ENCODE measurements around the gene HLA-B.

The HLA-B gene

GRCh38 chr6:31354864-31355582, 2.0 kb downstream of the HLA-B start:
- TF ChIP-seq PAX5 (IDR thresholded peaks at IDR 0.05; ENCODE audit: insufficient read depth, low read length, severe bottlenecking): no peak
- no peak for TF ChIP-seq SPI1 (IDR thresholded peaks at IDR 0.05; ENCODE audit: low read depth, low read length)
- TF ChIP-seq POU2F2 (IDR thresholded peaks at IDR 0.05; ENCODE audit: low read depth, low read length): 0 out of 2 replicates have a peak, but pooled peaks have one; percentile 62
- TF ChIP-seq POLR2AphosphoS5 (IDR thresholded peaks at IDR 0.05; ENCODE audit: low read depth, low read length): peak; percentile 83
- peak; percentile 46; the same call in 1 of the 2 replicates for TF ChIP-seq POLR2A (IDR thresholded peaks at IDR 0.05; ENCODE audit: low read depth, low read length)
- TF ChIP-seq TAF1 (IDR thresholded peaks at IDR 0.05; ENCODE audit: low read depth, low read length): no peak
- peak; percentile 48 for FAIRE-seq
- no peak for DNase-seq (ENCODE audit: insufficient read length, low spot score)

GRCh38 chr6:31354158-31354863, 2.7 kb downstream of the HLA-B start:
- no peak for DNase-seq (ENCODE audit: insufficient read length, low spot score)
- FAIRE-seq: no peak
- TF ChIP-seq POU2F2 (IDR thresholded peaks at IDR 0.05; ENCODE audit: low read depth, low read length): no peak
- TF ChIP-seq SPI1 (IDR thresholded peaks at IDR 0.05; ENCODE audit: low read depth, low read length): no peak
- TF ChIP-seq POLR2AphosphoS5 (IDR thresholded peaks at IDR 0.05; ENCODE audit: low read depth, low read length): no peak; the same call in 1 of the 2 replicates
- no peak for TF ChIP-seq PAX5 (IDR thresholded peaks at IDR 0.05; ENCODE audit: insufficient read depth, low read length, severe bottlenecking)
- no peak for TF ChIP-seq TAF1 (IDR thresholded peaks at IDR 0.05; ENCODE audit: low read depth, low read length)
- TF ChIP-seq POLR2A (IDR thresholded peaks at IDR 0.05; ENCODE audit: low read depth, low read length): 0 out of 2 replicates have a peak, but pooled peaks have one; percentile 18

- FAIRE-seq: no peak
- TF ChIP-seq PAX5 (IDR thresholded peaks at IDR 0.05; ENCODE audit: insufficient read depth, low read length, severe bottlenecking): no peak
- peak; percentile 53; the same call in 1 of the 2 replicates for TF ChIP-seq POU2F2 (IDR thresholded peaks at IDR 0.05; ENCODE audit: low read depth, low read length)
- no peak for TF ChIP-seq SPI1 (IDR thresholded peaks at IDR 0.05; ENCODE audit: low read depth, low read length)
- TF ChIP-seq POLR2AphosphoS5 (IDR thresholded peaks at IDR 0.05; ENCODE audit: low read depth, low read length): no peak
- peak; percentile 49; the same call in 1 of the 2 replicates for TF ChIP-seq POLR2A (IDR thresholded peaks at IDR 0.05; ENCODE audit: low read depth, low read length)
- TF ChIP-seq TAF1 (IDR thresholded peaks at IDR 0.05; ENCODE audit: low read depth, low read length): no peak
- no peak for DNase-seq (ENCODE audit: insufficient read length, low spot score)
These were observed 3.5 kb downstream of the HLA-B start for GRCh38 chr6:31353384-31353945.

- DNase-seq (ENCODE audit: insufficient read length, low spot score) (no peak), FAIRE-seq (peak; percentile 71)
- TF ChIP-seq POU2F2 (IDR thresholded peaks at IDR 0.05; ENCODE audit: low read depth, low read length) (peak; percentile 91), PAX5 (IDR thresholded peaks at IDR 0.05; ENCODE audit: insufficient read depth, low read length, severe bottlenecking) (no peak), TAF1 (IDR thresholded peaks at IDR 0.05; ENCODE audit: low read depth, low read length) (no peak), POLR2AphosphoS5 (IDR thresholded peaks at IDR 0.05; ENCODE audit: low read depth, low read length) (peak; percentile 97), SPI1 (IDR thresholded peaks at IDR 0.05; ENCODE audit: low read depth, low read length) (no peak), POLR2A (IDR thresholded peaks at IDR 0.05; ENCODE audit: low read depth, low read length) (peak; percentile 95)
These were observed 4.1 kb downstream of the HLA-B start for GRCh38 chr6:31352683-31353383.

- no peak for TF ChIP-seq POLR2A (IDR thresholded peaks at IDR 0.05; ENCODE audit: low read depth, low read length)
- no peak for TF ChIP-seq POLR2AphosphoS5 (IDR thresholded peaks at IDR 0.05; ENCODE audit: low read depth, low read length)
- TF ChIP-seq PAX5 (IDR thresholded peaks at IDR 0.05; ENCODE audit: insufficient read depth, low read length, severe bottlenecking): no peak
- no peak for TF ChIP-seq POU2F2 (IDR thresholded peaks at IDR 0.05; ENCODE audit: low read depth, low read length)
- no peak for TF ChIP-seq TAF1 (IDR thresholded peaks at IDR 0.05; ENCODE audit: low read depth, low read length)
- TF ChIP-seq SPI1 (IDR thresholded peaks at IDR 0.05; ENCODE audit: low read depth, low read length): no peak
- FAIRE-seq: peak; percentile 26
- DNase-seq (ENCODE audit: insufficient read length, low spot score): no peak
These were observed 4.7 kb downstream of the HLA-B start for GRCh38 chr6:31352310-31352682.

- no peak for DNase-seq (ENCODE audit: insufficient read length, low spot score)
- FAIRE-seq: no peak
- TF ChIP-seq POLR2AphosphoS5 (IDR thresholded peaks at IDR 0.05; ENCODE audit: low read depth, low read length) (peak; percentile 94), TAF1 (IDR thresholded peaks at IDR 0.05; ENCODE audit: low read depth, low read length) (peak; percentile 60; the same call in 1 of the 2 replicates), PAX5 (IDR thresholded peaks at IDR 0.05; ENCODE audit: insufficient read depth, low read length, severe bottlenecking) (no peak), POLR2A (IDR thresholded peaks at IDR 0.05; ENCODE audit: low read depth, low read length) (peak; percentile 95), SPI1 (IDR thresholded peaks at IDR 0.05; ENCODE audit: low read depth, low read length) (no peak), POU2F2 (IDR thresholded peaks at IDR 0.05; ENCODE audit: low read depth, low read length) (peak; percentile 87)
These were observed 5.3 kb downstream of the HLA-B start for GRCh38 chr6:31351401-31352309.

- FAIRE-seq: no peak
- TF ChIP-seq POLR2A (IDR thresholded peaks at IDR 0.05; ENCODE audit: low read depth, low read length) (peak; percentile 86; the same call in 1 of the 2 replicates), PAX5 (IDR thresholded peaks at IDR 0.05; ENCODE audit: insufficient read depth, low read length, severe bottlenecking) (no peak), SPI1 (IDR thresholded peaks at IDR 0.05; ENCODE audit: low read depth, low read length) (no peak), POLR2AphosphoS5 (IDR thresholded peaks at IDR 0.05; ENCODE audit: low read depth, low read length) (peak; percentile 96), TAF1 (IDR thresholded peaks at IDR 0.05; ENCODE audit: low read depth, low read length) (no peak)
- no peak for DNase-seq (ENCODE audit: insufficient read length, low spot score)
These were observed 6.0 kb downstream of the HLA-B start for GRCh38 chr6:31351033-31351380.
